Fibroblast of skin of right quadriceps (primary cell): ENCODE results near the gene DMAC2.
"Not testable (repeated sequence)": the region's sequence is repeated elsewhere in the genome, so short reads cannot be mapped to it uniquely, and the experiment has no call there.

Experiments used
- DNase-seq: peaks from one replicate; pipeline ENCODE4 v3.0.0-alpha.2; 2013

Gene DMAC2

GRCh38 chr19:41421973-41422372, 17.7 kb downstream of the DMAC2 start:
- DNase-seq, result no peak

- DNase-seq, result no peak
Observed at GRCh38 chr19:41421314-41421713, 18.4 kb downstream of the DMAC2 start.

- DNase-seq, result no peak
Observed at GRCh38 chr19:41420101-41420880, 19.4 kb downstream of the DMAC2 start.

GRCh38 chr19:41416194-41416674, 23.5 kb downstream of the DMAC2 start:
- DNase-seq, result no peak

- DNase-seq, result no peak
Observed at GRCh38 chr19:41415154-41415571, 24.5 kb downstream of the DMAC2 start.

- DNase-seq, result no peak
Observed at GRCh38 chr19:41414461-41414860, 25.3 kb downstream of the DMAC2 start.

- DNase-seq, result no peak
Observed at GRCh38 chr19:41413947-41414346, 25.8 kb downstream of the DMAC2 start.

- DNase-seq, result no peak
Observed at GRCh38 chr19:41412953-41413352, 26.8 kb downstream of the DMAC2 start.

- DNase-seq, result no peak
Observed at GRCh38 chr19:41411968-41412265, 27.8 kb downstream of the DMAC2 start.

- no peak for DNase-seq
Observed at GRCh38 chr19:41411100-41411967, 28.4 kb downstream of the DMAC2 start.

GRCh38 chr19:41410336-41411054, 29.2 kb downstream of the DMAC2 start:
- no peak for DNase-seq

- no peak for DNase-seq
Observed at GRCh38 chr19:41409288-41409687, 30.4 kb downstream of the DMAC2 start.

- DNase-seq, result not testable (repeated sequence)
Observed at GRCh38 chr19:41408846-41409245, 30.9 kb downstream of the DMAC2 start.

GRCh38 chr19:41408256-41408655, 31.5 kb downstream of the DMAC2 start:
- DNase-seq, result no peak

GRCh38 chr19:41407271-41407670, 32.4 kb downstream of the DMAC2 start:
- no peak for DNase-seq

GRCh38 chr19:41405776-41406175, 33.9 kb downstream of the DMAC2 start:
- no peak for DNase-seq

- no peak for DNase-seq
Observed at GRCh38 chr19:41403181-41403970, 36.3 kb downstream of the DMAC2 start.

- DNase-seq, result no peak
Observed at GRCh38 chr19:41402010-41402409, 37.7 kb downstream of the DMAC2 start.

GRCh38 chr19:41401483-41401882, 38.2 kb downstream of the DMAC2 start:
- no peak for DNase-seq

- DNase-seq, result no peak
Observed at GRCh38 chr19:41399525-41399924, 40.2 kb downstream of the DMAC2 start.

GRCh38 chr19:41399091-41399490, 40.6 kb downstream of the DMAC2 start:
- no peak for DNase-seq

GRCh38 chr19:41398598-41398997, 41.1 kb downstream of the DMAC2 start:
- DNase-seq, result no peak

GRCh38 chr19:41398050-41398418, 41.7 kb downstream of the DMAC2 start:
- no peak for DNase-seq
